HG02759 (cell line): ENCODE data around the gene LLGL2.
"Not testable (repeated sequence)": the region's sequence is repeated elsewhere in the genome, so short reads cannot be mapped to it uniquely, and the experiment has no call there.

Source experiments
- ATAC-seq: cut with Tn5 transposase; IDR thresholded peaks from one replicate; pipeline ENCODE4 v1.9.1; 2021; ENCODE audit warnings: mild to moderate bottlenecking, moderate library complexity; ENCODE audit not compliant: unreplicated experiment

Gene LLGL2, protein sequence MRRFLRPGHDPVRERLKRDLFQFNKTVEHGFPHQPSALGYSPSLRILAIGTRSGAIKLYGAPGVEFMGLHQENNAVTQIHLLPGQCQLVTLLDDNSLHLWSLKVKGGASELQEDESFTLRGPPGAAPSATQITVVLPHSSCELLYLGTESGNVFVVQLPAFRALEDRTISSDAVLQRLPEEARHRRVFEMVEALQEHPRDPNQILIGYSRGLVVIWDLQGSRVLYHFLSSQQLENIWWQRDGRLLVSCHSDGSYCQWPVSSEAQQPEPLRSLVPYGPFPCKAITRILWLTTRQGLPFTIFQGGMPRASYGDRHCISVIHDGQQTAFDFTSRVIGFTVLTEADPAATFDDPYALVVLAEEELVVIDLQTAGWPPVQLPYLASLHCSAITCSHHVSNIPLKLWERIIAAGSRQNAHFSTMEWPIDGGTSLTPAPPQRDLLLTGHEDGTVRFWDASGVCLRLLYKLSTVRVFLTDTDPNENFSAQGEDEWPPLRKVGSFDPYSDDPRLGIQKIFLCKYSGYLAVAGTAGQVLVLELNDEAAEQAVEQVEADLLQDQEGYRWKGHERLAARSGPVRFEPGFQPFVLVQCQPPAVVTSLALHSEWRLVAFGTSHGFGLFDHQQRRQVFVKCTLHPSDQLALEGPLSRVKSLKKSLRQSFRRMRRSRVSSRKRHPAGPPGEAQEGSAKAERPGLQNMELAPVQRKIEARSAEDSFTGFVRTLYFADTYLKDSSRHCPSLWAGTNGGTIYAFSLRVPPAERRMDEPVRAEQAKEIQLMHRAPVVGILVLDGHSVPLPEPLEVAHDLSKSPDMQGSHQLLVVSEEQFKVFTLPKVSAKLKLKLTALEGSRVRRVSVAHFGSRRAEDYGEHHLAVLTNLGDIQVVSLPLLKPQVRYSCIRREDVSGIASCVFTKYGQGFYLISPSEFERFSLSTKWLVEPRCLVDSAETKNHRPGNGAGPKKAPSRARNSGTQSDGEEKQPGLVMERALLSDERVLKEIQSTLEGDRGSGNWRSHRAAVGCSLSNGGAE

DNA sequence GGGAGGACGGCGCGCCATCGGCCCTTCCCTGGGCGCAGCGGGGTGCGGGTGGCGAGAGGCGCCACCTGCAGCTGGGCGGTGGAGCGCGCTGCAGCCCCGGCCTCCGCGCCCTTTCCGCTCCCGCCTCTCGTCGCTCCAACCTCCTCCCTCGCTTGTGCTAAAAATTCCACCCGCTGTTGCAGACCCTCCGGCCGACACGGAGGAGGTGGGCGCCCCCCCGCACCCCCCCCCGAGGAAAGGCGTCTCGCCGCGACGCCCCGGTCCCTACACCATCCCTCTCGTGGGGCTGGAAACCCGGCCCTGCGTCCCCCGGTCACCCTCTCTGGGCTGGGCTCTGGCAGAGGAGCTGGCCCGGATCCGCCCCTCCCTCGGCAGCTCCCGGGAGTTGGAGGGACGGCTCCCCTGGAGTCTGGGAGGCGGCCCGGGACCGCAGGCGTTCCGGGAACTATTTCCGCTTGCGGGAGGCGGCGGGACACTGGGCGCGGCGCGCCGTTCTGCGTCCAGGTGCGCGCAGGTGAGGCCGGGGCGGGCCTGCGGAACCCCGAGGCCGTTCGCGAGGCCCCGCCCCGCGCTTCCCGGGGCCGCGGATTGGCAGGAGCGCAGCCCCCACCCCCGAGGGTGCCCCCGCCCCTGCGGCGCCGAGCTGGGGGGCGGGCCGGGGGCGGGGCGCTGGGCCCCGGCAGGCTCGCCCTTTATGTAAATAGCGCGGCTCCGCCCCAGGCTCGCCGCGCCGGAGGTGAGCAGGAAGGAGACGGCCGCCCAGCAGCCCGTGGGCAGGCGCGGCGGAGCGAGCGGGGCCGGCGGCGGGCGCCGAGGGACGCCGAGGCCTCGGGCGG is at the start of gene LLGL2:
TSS of gene LLGL2 (plus strand) at position 728 of the 836 bp plus-strand sequence. CDS start 17,730 bp downstream, outside the sequence.
- ATAC-seq: peak; percentile 84

DNA sequence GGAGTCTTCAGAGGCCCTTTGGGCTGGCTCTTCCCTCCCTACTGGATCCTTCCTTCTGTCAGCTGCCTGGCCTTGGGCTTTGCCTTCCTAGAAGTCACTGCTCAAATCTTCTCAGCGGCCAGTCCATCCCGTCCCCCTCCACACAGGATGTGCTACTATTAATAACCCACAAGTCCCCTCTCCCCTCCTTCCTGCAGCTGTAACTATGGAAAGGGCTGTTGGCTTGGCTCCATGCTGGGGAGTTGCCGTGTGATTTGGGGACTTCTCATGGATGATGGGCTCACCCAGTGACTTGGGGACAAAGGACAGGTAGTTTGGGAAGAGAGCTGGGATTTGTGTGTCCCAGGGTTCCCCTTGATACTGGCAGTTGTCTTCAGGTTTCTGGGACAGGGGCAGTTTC is 49.6 kb upstream of the LLGL2 start:
- ATAC-seq: no peak

DNA sequence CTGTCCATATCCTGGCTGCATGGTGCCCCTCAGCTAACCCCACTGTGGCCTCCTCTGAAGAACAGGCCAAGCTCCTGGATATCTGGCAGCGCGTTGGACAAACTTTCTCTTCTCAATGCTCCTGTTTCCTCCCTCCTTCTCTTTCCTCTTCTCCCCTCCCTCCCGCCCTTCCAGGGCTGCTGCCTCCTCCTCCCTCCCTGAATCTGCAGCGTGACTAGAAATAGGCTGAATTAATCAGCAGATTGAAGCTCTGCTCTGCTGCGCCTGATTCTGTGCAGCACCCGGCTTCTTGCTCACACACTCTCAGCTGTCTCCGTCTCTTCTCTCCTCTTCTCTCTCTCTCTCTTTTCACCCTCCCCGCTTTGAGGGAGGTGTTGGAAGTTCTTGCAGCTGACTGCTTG is 49.2 kb upstream of the LLGL2 start:
- ATAC-seq: no peak

DNA sequence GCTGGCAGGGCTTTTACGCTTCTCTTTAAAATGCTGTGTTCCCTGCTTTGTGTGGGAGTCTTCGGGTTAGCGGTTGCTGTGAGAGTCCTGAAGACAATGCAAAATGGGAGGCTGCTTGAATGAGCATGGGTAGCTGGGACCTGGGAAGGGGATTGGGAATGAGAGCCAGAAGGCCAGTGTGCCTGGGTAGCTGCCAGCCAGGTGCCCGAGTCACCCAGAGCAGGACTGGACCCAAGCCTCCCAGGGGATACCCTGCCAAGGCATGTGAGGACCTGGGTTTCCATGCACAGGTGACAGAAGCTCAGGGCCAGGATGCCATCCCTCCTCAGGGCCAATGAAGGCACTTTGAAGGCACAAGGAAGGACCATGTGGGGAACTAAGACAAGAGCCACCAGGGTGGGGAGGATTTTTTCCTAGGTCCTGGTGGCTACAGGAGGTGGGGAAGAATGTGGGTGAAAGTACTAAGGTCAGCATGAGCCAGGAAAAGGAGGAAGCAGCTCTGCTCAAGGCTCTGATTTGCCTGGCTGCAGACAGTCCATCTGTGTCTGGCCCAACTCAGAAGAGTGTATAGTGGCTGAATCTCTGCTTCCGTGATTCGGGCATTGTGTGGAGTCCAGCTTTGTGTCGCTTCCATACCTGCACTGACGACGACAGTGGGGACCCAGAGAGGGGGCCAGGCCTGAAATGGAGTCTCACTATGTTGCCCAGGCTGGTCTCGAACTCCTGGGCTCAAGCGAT is 48.6 kb upstream of the LLGL2 start:
- no peak for ATAC-seq

DNA sequence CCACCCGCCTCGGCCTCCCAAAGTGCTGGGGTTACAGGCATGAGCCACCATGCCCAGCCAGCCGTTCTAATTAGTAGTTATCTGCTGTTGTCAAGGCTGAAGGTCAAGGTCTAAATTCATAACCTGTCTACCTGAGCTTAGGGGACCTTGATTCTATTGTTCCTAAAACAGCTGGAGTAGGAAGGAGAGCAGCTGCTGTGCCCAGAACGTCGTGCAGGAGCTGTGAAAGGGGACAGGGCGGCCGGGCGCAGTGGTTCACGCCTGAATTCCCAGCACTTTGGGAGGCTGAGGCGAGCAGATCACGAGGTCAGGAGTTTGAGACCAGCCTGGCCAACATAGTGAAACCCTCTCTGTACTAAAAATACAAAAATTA is 48.0 kb upstream of the LLGL2 start:
- ATAC-seq: not testable (repeated sequence)

DNA sequence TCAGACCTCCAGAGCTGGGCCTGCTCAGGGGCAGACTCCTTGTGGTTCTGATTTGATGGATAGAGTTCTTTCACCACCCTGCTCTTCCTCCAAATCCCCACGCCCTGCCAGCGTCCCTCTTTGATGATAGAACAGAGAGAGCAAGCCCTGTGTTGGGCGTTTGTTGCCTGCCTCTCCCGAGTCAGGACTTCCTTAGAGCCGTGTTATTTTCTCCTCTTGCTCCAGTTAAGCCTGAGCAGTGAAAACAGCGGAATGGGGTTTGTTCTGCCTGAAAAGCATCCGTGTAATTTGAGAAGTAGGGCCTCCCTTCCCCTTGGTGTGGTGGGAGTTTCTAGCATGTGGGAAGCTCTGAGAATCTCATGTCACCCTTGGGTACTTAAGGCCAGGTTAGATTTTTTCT is 47.0 kb upstream of the LLGL2 start:
- ATAC-seq: no peak

DNA sequence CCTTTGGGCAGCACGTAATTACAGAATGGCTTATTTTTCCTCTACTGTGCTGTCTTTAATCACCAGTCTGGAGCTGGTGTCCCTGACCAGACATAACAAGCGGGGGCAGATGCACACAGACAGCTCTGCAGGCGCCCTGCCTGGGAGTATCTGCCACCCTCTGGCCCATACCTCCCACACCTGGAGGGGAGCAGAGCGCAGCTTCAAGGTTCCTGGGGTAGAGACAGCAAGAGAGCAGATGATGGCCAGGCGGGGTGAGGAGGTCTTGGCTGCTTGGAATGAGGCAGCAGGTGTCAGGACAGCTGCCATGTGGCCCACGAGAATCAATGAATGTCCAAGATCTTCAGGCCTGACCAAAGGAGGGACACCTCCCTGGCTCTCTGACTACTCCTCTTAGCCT is 45.2 kb upstream of the LLGL2 start:
- no peak for ATAC-seq

DNA sequence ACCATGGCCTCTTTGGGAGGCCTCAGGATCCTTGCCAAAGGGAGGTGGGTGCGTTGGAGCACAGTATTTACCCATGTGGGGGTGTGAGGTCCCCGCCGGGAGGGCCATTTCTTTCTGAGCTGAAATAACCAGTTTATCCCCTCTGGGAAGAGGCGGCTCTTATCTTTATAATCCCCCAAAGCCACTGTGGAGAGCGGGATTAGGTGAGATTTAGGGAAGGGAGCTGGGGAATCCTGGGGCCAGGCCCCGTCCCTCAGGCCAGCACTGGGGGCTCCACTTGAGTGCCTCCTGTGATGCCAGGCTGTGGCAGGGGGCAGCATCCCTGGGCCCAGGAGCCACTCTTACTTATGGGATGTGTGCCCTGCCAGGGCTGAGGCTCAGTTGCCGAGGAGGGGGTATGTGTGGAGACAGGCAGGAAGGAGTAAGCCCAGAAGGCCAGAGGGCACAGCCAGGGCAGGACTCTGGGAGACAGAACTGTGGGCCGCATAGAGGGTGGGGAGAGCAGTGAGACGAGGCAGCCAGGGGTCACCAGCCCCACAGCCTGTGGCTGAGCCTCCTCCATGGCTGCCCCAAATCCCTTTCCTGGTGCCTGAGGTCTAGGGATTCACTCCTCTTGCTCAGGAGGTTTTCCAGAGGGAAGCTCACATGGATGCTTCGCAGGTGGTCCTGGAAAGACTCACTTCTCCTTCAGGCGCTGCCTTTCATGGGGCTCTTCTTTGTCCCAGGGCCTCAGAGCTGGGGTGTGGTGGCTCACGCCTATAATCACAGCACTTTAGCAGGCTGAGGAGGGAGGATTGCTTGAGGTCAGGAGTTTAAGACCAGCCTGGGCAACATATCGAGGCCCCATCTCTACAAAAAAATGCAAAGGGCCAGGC is 44.1 kb upstream of the LLGL2 start:
- ATAC-seq: no peak

DNA sequence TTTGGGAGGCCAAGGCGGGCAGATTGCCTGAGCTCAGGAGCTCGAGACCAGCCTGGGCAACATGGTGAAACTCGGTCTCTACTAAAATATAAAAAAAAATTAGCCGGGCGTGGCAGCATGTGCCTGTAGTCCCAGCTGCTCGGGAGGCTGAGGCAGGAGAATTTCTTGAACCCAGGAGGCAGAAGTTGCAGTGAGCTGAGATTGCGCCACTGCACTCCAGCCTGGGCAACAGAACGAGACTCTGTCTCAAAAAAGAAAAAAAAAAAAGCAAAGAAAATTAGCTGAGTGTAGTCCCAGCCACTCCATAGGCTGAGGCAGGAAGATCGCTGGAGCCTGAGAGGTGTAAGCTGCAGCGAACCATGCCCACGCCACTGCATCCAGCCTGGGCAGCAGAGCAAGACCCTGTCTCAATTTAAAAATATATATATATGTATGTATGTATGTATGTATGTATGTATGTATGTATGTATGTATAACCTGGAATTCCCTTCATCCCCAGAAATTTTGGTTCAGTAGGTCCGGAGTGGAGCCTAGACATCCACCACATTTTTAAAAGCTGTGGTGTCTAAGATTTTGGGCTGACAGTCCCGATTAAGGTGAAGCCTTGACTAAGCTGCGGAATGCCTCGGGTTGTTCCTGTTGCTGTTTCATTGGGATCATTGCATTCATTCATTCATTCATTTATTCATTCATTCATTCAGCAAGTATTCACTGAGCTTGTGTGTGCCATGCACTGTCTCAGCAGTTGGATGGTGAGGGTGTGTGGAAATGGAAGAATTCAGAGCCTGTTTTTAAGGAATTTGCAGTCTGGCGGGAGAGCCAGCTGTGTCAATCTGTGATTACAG is 43.2 kb upstream of the LLGL2 start:
- no peak for ATAC-seq

DNA sequence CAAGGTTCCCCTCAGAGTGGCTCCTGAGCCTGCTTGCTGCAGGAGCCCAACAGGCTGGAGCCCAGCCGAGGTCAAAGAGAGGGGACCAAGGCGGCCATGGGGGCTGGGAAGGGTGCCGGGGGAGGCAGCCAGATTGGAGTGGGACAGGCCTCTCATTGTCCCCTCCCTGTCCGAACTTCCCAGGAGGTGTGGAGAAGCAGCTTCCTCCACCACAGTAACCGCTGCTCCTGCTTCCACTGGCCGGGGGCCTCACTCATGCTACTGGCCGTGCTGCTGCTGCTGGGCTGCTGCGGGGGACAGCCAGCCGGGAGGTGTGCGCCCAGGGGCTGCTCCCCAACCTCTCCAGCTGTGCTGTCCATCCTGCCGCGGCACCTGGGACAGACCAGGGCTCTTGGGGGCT is 39.8 kb upstream of the LLGL2 start:
- ATAC-seq: no peak

DNA sequence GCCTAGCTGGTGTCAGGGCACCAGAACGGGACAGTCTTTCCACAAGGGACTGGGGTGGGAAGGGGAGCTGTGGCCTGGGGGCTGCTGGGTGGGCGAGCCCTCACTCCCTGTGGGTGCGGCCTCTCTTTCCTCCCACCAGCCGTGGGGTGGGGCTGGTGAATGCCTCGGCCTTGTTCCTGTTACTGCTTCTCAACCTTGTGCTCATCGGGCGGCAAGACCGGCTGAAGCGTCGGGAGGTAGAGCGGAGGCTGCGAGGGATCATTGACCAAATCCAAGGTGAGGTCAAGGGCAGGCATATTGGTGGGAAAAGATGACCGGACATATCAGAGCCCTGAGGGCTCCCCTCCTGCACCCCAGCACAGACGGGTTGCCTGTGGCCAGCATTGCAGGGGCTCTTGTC is 39.3 kb upstream of the LLGL2 start:
- ATAC-seq: no peak

DNA sequence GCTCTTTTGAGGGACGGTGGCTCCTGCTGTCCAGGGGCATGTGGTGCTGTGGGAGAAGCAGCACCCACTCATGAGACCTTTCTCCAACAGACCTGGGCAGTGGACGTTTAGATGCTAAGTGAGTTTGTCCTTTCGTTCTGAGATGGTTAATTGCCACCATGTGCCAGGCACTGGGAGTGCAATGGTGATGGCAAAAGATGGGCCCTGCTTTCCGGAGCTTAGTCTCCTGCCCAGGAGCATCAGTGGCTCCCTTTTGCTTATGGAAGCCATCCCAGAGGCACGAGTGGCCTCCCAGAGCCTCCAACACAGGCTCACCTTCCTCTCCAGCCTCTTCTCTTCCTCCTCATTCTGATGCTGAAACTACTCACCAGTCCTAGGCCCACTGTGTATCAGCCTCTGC is 38.5 kb upstream of the LLGL2 start:
- no peak for ATAC-seq

DNA sequence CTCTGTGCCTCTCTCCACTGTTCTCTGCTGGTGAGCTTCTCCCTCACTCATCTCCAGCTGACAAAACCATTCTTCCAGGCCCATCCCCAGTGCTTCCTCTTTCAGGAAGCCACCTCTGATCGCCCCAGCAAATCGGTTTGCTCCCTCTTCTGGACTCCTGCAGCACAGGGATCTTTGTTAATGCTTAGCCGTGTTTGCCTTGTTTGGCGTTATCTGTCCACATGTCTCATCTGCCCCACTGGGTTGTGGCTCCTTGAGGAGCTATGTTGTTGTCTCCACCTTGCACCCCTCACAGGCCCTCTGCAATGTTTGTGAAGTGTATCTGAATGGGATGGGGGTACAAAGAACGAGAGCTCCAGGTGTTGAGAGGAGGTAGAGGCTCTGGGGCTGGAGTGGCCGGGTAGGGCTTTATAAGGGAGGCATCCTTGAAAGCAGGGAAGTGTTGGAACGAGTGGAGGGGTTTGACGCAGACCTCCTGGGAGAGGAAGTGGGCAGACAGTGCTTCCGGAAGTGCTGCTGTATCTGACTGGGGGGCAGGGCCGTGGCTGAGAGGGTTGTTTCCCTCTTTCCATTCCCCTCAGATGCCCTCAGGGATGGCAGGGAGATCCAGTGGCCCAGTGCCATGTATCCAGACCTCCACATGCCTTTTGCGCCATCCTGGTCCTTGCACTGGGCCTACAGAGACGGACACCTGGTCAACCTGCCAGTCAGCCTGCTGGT is 38.0 kb upstream of the LLGL2 start:
- no peak for ATAC-seq

DNA sequence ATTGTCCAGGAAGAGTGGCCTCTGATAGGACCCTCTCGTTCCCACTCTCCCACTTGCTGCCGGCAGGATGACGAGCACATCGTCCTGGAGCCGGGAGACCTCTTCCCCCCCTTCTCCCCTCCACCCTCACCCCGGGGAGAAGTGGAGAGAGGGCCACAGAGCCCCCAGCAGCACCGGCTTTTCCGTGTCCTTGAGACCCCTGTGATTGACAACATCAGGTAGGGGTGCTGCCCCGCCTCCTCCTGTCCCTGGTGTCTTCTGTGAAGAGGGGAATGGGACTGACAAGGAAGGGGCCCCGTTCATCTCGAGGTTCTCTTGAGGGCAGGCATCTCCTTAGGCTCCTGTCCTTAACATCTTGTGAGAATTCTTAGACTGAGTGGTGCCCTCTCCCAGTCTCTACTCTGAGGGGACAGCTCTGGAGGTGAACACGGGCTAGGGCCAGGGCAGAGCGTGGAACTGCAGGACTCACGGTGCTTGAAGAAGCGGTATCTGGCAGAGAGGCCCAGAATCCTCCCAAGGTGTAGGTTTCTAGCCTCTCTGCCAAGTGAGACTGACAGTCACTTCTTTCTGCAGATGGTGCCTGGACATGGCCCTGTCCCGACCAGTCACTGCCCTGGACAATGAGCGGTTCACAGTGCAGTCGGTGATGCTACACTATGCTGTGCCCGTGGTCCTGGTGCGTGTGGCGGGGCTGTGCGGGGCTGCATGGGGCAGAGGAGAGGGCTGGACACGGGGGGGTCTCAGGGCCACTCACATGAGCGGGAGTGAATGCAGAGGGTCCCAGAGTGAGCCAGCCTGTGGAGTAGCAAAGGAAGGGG is 36.6 kb upstream of the LLGL2 start:
- no peak for ATAC-seq

DNA sequence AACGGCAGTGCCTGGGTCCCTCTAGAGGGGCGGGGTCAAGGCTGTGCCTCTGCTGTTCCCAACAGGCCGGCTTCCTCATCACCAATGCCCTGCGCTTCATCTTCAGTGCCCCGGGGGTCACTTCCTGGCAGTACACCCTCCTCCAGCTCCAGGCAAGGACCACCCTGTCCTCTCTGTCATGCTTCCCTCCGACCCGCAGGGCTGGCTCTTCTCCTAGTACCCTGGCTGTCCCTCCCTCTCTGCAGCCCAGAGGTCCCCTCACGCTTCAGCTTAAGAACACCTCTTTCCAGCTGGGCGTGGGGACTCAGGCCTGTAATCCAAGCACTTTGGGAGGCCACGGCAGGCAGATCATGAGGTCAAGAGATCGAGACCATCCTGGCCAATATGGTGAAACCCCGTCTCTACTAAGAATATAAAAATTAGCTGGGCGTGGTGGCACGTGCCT is 36.0 kb upstream of the LLGL2 start:
- ATAC-seq: no peak

DNA sequence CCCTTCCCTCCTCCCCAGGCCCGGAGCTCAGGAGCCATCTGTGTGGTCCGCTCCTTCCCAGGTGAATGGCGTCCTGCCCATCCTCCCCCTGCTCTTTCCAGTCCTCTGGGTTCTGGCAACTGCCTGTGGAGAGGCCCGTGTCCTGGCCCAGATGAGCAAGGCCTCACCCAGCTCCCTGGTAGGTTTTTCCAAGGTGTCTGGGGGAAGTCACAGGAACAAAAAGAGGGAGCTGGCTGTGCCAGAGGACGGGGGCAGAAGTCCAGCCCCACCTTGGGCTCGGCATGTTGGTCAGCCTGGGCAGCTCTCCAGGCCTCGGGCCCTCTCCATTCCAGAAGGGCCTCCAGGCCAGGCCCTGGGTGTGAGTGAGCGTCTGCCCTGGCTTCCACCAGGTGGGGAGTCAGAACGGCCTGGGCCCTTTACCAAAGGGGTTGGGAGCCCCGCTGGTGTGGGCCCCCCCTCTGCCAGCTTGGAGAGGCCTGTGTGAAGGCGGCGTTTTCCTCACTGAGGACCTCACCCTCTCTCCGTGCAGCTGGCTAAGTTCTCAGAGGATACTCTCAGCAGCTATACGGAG is 35.2 kb upstream of the LLGL2 start:
- ATAC-seq: no peak
